ENCODE measurements around the gene LPP. TPM values are rescaled to one million over a fixed set of nuclear protein-coding genes. Genes with fewer than 3 reads are reported as not detected.

LPP gene
- total and polyA plus RNA-seq, 8 donors = 23.1 to 220 (median 26.7) TPM

DNA sequence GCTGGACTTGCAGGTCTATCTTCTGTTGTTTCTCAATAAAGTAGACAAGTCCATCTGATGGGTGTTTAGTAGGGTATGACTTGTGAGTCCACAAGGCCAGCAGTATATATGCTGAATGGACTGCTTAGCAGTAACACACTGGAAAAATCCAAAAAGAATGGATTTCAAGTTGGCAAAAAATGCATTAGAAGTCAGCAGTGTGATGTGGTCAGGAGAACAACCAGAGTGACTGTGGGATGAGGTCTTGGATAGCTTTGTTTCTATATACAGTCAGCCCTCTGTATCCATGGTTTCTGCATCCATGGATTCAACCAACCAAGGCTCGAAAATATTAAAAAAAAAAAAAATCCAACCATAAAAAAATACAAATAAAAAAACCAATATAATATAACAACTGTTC, 55.8 kb downstream of the LPP start:
- no peak overlapping the region for H3K27ac ChIP-seq
- no peaks in the 10 kb centered on the region for H3K9me3 ChIP-seq
- H3K4me3 ChIP-seq = no peak overlapping the region
- DNase-seq (no peak), ATAC-seq (no peak)
- no peaks in the 10 kb centered on the region for H3K36me3 ChIP-seq
- TF ChIP-seq, protein P1, sequence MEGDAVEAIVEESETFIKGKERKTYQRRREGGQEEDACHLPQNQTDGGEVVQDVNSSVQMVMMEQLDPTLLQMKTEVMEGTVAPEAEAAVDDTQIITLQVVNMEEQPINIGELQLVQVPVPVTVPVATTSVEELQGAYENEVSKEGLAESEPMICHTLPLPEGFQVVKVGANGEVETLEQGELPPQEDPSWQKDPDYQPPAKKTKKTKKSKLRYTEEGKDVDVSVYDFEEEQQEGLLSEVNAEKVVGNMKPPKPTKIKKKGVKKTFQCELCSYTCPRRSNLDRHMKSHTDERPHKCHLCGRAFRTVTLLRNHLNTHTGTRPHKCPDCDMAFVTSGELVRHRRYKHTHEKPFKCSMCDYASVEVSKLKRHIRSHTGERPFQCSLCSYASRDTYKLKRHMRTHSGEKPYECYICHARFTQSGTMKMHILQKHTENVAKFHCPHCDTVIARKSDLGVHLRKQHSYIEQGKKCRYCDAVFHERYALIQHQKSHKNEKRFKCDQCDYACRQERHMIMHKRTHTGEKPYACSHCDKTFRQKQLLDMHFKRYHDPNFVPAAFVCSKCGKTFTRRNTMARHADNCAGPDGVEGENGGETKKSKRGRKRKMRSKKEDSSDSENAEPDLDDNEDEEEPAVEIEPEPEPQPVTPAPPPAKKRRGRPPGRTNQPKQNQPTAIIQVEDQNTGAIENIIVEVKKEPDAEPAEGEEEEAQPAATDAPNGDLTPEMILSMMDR (IDR thresholded peaks at IDR 0.05) = no peak
- intact Hi-C loops (cut with DNase I) = no loop called here
- H3K27me3 ChIP-seq = no peaks in the 10 kb centered on the region
- peaks cover 14 to 26% of the 10 kb centered on the region in 2 donors for H3K4me1 ChIP-seq

DNA sequence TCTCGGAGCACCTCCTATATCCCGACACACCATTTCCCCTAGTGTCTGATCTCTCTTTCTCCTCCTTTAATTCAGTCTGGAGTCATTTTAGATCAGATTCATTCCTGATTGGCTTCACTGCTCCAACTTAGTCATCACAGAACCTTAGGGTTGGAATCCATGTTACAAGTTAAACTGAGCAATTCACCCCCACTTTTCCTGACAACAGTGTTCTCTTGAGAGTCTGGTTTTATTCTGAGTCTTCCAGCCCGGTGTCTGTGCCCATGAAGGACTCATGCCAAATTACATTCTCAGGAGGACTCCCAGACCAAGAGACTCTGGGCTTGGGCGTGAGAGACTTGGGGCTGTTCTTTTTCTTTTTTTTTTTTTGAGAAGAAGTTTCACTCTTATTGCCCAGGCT, 57.5 kb downstream of the LPP start:
- Histone ChIP-seq H3K4me1 (peaks cover 16 to 42% of the 10 kb centered on the region in 2 donors), H3K27ac (peak overlapping the region; percentile 43 to 78), H3K36me3 (no peaks in the 10 kb centered on the region), H3K4me3 (no peak overlapping the region), H3K9me3 (no peaks in the 10 kb centered on the region), H3K27me3 (no peaks in the 10 kb centered on the region)
- intact Hi-C loops (cut with DNase I) = no loop called here
- DNase-seq (no peak), ATAC-seq (no peak)
- TF ChIP-seq, protein P1 (IDR thresholded peaks at IDR 0.05) = no peak

GRCh38 chr3:188212308-188212969, 58.5 kb downstream of the LPP start:
- ATAC-seq (peak; percentile 68), DNase-seq (peak in 1 of 4 donors; percentile 32)
- Histone ChIP-seq H3K36me3 (no peaks in the 10 kb centered on the region), H3K27me3 (no peaks in the 10 kb centered on the region), H3K27ac (peak overlapping the region; percentile 43 to 78), H3K9me3 (no peaks in the 10 kb centered on the region), H3K4me3 (peak overlapping the region in 1 of 2 donors; percentile 4), H3K4me1 (peaks cover 22 to 51% of the 10 kb centered on the region in 2 donors)
- intact Hi-C loops (cut with DNase I) = no loop called here
- TF ChIP-seq, protein P1 (IDR thresholded peaks at IDR 0.05) = no peak

DNA sequence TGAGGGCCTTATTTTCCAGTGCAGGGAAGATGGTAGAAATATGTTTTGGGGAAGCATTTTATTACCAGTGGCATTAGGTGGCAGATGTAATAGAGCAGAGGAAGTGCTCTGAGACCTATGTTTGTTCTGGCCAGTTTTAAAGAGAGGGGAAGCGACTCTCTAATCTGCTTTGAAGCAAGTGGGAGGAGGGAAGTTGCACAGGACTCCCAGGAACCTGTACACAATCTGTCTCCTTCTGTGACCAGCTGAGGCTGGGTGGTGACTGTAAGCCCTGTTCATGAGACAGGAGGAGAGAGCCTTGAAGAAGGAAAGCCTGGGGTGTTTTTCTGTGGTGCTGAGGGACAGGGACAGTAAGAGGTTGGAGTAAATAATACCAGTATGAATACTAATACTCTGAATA, 60.5 kb downstream of the LPP start:
- intact Hi-C loops (cut with DNase I) = no loop called here
- TF ChIP-seq, protein P1 (IDR thresholded peaks at IDR 0.05) = no peak
- peaks cover 22 to 55% of the 10 kb centered on the region in 2 donors for H3K4me1 ChIP-seq
- peak overlapping the region; percentile 2 to 61 for H3K27ac ChIP-seq
- DNase-seq = peak in 1 of 4 donors; percentile 46
- H3K4me3 ChIP-seq = peak overlapping the region in 1 of 2 donors; percentile 6
- peak; percentile 42 for ATAC-seq
- H3K9me3 ChIP-seq = no peaks in the 10 kb centered on the region
- no peaks in the 10 kb centered on the region for H3K36me3 ChIP-seq
- H3K27me3 ChIP-seq = no peaks in the 10 kb centered on the region

DNA sequence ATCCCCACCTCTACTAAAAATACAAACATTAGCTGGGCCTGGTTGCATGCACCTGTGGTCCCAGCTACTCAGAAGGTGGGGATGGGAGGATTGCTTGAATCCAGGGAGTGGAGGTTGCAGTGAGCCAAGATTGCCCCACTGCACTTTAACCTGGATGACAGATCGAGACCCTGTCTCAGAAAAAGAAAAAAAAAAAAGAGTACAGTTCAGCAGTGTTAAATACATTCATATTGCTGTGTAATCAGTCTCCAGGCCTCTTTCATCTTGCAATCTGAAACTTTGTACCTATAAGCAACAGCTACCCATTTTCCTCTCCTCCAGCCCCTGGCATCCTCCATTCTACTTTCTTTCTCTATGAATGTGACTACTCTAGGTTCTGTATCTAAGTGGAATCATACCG, 61.2 kb downstream of the LPP start:
- intact Hi-C loops (cut with DNase I) = no loop called here
- Histone ChIP-seq H3K27ac (peak overlapping the region in 1 of 2 donors; percentile 61), H3K36me3 (no peaks in the 10 kb centered on the region), H3K4me3 (no peak overlapping the region), H3K9me3 (no peaks in the 10 kb centered on the region), H3K27me3 (no peaks in the 10 kb centered on the region), H3K4me1 (peaks cover 22 to 55% of the 10 kb centered on the region in 2 donors)
- no peak for ATAC-seq
- TF ChIP-seq, protein P1 (IDR thresholded peaks at IDR 0.05) = no peak
- no peak for DNase-seq

Data from left lung (tissue), 10 donors.